ENCODE results near the gene RIBC1.
"Not testable (repeated sequence)": the region's sequence is repeated elsewhere in the genome, so short reads cannot be mapped to it uniquely, and the experiment has no call there.

Gene RIBC1

DNA sequence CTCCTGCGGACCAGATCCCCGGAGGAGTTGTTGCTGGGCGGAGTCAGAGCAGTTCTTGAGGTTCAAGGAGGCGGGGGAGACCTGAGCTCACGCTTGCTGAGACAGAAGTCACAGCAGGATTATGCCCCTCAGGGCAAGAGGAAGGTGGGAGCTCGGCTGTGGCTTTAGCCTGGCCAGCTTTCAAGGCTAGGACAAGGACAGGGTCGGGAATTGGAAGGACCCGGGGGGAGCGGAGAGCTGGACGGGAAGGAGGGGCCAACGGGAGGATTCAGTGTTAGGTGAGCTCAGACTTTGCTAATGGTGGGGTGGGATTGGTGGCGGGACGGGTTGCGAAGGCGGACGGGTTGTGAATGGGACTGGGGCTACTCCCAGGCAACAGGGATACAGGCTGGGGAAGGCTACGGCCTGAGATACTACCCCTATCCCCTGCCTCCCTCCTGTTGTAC, at the start of gene RIBC1:
Gene RIBC1 (plus strand): TSS at position 13 of the 446 bp plus-strand sequence. CDS start 3,404 bp downstream, outside the sequence.
- no peak for DNase-seq

DNA sequence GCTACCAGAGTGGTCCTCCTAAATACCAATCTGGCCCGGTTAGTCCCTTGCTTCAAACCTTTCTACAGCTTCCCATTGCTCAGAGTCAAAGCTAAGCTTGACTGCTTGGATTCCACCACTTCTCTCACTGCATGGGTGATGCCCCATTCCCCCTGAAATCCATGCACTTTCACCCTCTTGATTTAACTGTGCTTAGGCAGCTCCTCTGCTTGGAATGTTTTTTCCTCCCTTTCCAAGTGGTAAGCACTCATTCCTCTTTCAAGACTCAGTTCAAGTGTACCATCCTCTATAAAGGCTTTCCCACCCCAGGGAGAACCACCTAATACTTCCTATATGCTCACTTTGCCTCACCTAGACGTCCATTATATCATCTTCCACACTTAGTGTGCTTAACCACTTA, 49.4 kb upstream of the RIBC1 start:
- no peak for DNase-seq

DNA sequence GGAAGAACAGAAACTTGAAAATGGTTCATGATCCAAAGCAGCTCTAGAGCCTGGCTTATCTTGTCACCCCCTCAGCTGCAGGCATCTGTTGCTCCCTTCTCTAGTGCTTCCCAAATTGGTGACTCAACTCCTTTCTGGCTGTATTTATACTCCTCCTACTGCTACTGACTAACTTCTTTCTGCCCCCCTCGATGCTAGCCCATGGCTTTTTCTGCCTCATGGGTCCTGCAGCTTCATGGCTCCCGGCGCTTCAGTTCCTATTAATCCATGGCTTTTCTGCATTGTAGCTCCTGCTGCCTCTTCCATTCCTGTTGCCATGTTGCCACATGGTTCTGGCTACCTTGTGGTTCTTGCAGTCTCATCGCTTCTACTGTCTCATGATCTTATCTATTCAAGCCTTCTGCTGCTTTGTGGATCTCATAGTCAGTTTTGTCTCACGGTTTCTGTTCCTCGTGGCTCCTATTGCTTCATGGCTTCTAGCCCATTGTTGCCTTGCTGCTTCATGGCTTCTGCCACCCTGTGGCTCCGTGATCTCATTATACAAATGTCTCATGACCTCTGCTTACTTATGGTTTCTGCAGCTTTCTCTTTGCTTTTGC, 48.4 kb upstream of the RIBC1 start:
- DNase-seq = no peak

DNA sequence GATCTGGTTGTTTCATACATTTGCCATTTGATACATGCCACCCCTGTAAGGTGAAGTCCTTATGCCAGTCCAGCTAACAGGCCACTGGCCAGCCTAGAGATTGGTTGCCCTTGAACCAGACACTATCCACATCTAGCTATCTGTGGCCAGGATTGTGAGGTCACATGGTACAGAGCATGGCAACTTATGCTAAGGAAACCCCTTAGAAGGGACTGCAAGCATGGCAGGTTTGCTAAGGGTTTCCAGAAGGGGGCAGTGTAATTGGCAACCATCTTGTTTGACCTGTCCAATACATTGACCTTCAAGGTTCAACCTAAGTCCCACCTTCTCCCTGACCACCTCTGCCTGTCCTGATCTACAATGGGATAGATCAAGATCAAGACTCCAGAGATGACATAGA, 47.8 kb upstream of the RIBC1 start:
- DNase-seq = no peak

DNA sequence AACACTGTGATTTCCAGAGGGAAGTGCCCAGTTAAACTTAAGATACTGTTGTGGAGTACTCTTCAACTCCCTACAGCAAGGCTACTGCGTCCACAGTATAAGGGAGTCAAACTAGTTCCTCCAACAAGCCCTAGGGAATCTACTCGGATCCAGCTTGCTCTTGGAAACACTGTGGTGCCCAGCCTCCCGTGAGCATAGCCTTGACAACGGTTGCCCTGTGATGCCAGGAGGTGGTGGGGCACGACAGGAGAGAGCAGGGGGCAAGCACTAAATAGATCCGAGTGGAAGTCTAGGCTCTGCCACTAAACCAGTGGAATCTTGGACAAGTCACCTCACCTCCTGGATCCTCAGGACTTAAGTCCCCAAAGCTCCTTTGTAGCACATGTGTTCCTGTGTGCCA, 45.8 kb upstream of the RIBC1 start:
- no peak for DNase-seq

DNA sequence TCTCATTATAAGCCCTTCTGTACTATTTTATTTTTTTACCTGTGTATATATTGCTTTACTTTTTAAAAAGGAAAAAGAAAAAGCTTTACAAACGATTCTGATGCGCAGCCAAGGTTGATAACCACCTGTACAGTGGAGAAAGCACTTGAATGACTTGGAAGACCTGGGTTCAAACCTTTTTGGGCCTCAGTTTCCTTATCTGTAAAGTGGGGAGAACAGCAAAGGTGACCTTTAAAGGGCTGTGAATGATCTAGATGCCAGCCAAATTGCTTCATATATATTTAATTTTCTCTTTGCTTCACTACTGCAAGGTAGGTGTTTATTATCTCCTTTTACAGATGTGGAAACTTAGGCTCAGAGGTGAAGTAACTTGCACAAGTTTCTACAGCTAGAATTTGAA, 45.2 kb upstream of the RIBC1 start:
- DNase-seq = no peak

DNA sequence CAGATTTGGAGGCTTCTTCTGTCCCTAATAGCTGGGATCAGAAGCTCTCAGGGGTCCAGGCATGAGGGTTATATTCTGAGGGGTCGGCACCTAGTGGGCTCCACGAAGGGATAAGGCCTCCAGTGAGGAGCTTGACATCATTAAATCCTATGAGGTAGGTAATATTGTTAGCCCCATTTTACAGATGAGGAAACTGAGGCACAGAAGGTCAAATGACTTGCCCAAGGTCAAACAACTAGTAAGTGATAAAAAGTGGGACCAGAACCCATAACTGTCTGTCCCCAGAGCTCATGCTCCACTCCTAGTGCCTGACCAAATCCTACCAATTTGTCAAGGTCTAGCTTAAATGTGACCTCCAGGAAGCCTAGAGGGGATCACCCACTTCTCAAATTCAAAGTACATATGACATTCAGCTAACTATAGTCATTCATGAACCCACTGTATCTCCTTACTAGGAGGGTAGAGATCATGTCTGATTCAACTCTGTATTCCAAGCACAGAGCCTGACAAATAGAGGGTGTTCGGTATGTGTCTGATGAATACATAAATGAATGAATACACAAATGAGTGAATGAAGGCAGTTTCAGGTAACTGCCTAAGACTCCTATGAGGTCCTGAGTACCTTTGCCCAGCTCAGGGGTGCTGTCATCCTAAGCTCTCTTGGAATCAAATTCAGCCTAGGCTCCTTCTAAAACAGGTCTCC, 43.5 kb upstream of the RIBC1 start:
- DNase-seq = no peak

DNA sequence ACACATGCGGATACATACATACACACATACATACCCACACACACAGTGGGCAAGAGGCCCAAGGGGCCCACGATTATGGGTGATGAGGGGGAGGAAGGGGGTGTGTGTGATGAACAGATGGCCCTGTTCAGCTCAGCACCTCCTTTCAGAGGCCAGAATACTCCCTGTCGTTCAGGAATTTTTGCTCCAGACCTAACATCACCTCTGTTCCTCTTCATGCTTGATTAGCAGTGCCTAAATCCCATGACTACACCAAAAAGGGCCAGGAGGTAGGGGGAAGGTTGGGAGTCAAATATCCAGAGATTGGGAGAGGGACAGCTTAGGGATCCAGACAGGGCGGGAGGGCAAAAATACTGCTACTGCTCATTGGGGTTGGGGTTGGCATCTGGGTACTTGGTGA, 42.9 kb upstream of the RIBC1 start:
- DNase-seq = no peak

DNA sequence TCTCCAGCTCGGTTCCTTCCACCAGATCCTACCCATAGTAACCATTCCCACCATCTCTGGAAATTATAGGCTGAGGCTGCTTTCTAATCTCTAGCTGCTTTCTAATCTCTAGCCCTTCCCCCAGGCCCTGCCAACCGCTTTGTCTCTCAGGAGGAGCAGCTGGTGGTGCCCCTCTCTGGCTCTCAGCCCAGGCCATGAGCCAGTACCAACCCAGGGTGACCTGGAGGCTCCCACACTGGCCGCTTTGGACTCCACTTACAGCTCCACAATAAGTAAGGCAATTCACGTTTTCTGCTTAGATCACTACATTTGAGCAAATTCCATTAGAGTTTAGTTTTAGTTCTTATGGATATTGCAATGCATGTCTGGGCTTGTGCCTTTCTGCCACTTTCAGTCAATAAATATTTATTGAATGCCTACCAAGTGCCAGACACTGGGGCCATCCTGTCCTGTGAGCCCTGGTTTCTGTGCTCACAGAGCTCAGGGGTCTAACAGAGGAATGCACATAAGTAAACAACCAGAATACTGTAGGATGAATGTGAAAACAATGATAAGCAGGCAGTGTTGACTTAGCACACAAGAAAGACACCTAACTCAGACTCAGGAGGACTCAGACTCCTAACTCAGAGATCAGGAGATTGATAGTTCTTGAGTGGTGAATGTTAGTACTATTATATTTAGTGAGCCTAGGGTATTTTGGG, 39.1 kb upstream of the RIBC1 start:
- DNase-seq = no peak

DNA sequence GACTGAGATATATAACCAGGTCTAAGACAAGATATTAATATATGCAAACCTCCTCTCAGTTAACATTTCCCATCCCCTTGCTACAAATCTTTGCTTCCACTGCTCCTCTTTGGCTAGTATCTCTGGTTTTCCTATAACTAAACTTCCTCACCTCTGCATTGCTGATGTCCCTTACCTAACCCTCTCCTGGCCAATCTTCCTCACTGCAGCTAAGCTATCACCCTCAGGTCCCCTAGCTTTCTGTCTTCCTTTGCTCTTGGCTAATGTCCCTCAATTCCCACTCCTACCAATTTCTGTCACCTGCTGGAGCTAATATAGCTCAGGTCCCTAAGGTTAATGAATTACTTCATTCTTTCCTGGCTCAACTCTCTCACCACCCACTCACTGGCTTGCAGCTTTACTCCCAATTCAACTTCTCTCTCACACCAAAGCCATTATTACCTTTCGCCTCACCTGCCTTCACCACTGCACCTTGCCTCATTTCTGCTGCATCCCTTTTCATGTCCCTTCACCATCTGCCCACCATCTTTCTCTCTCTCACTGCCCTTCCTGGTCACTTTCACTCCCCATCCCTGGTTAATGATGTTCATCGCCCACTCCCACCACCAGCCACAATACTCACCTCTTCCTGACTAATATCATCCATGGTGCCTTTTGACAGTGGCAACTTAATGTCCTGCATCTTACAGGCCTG, 26.9 kb upstream of the RIBC1 start:
- DNase-seq = no peak

DNA sequence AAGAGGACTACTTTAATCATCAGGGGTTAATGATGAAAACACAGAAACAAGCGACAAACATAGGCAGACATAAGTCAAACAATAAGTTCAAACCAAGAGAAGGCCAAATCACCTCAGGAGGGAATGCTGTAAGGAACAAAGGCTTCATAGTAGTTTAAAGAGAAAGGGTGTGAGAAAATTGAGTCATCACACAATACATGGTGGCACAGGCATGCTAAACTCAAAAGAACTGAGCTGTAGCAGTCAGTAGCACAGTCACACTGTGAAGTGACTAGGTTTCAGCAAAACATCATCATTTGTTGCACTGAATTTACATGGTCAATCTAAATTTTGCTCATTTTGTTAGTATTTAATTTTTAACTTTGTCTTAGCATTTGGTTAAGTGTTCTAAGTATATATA, 24.5 kb upstream of the RIBC1 start:
- no peak for DNase-seq

DNA sequence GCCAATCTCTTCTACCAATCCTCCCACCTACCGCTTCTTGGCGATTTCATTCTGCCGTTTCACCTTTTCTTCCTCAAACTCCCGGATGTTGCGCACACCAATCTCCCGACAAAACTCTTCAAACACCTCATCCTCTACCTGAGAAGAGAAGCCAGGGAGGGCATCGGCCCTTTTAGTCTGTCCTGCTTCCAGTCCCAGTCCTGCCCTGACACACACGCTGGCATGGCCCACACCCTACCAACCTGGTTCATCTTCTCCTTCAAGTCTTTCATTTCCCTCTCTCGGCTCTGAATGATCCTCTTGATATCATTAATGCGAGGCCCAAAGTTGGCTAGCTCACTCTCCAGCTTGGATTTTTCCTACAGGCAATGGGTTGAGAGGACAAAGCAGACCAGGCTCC, 19.1 kb upstream of the RIBC1 start:
- no peak for DNase-seq

DNA sequence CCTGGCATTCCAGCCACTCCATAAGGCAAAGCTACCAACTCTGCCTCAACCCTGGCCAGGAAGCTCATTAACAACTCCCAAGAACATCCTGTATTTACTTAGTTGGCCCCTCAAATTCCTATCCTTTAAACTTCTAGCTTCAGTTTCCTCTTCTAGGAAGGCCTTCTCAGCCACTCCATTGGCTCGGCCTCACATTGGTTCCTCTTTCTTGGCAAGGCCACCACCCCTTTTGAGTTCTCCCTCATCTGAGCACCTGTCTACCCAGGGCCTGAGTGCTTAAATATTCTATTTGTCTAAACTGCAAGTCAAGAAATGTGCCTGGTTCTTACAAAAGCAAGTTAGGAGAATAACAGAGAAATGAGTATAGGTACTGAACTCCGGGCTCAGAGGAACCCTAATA, 10.2 kb upstream of the RIBC1 start:
- DNase-seq = no peak

DNA sequence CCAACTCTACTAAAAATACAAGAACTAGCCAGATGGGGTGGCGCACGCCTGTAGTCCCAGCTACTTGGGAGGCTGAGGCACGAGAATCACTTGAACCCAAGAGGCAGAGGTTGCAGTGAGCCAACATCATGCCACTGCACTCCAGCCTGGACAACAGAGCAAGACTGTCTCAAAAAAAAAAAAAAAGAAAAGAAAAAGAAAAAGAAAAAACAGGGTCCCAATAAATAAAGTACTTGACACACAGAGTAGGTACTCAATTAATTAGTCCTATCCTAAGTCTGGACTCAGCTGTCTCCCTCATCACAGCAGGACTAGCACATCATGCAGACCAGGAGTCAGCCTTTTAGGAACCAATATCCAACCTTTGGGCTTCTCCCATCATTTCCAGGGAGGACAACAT, 2.3 kb upstream of the RIBC1 start:
- not testable (repeated sequence) for DNase-seq

DNA sequence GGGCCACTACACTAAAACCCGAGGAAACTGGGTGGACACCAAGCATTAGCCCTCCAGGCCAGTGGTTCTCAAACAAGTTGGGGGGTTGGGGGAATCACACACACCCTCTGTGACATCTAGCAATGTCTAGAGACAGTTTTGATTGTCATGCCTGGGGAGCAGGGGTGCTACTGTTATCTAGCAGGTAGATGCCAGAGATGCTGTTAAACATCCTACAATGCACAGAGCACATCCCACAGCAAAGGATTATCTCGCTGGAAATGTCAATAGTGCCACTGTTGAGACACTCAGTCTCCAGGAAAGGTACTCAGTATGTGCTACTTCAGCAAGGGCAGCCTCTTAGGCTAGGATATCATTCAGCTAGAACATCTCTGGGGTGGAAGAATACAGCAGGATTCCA, 1.5 kb upstream of the RIBC1 start:
- DNase-seq = no peak

DNA sequence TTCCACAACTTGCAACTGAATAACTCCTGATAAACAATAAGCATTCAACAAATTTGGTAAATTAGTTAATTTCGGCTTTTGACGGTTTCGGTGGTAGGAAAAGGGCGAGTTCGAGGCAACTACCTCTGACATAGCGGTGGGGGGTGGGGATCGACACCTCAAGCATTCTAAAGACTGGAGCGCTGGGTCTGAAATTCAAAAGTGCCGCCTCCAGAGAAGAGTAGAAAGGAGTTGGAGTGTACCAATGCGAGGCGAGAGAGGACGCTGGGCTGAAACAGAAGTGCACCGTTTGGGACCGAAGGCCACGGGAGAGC, 944 bp upstream of the RIBC1 start:
- peak in 2 of 6 experiments; percentile 58 to 60 for DNase-seq

DNA sequence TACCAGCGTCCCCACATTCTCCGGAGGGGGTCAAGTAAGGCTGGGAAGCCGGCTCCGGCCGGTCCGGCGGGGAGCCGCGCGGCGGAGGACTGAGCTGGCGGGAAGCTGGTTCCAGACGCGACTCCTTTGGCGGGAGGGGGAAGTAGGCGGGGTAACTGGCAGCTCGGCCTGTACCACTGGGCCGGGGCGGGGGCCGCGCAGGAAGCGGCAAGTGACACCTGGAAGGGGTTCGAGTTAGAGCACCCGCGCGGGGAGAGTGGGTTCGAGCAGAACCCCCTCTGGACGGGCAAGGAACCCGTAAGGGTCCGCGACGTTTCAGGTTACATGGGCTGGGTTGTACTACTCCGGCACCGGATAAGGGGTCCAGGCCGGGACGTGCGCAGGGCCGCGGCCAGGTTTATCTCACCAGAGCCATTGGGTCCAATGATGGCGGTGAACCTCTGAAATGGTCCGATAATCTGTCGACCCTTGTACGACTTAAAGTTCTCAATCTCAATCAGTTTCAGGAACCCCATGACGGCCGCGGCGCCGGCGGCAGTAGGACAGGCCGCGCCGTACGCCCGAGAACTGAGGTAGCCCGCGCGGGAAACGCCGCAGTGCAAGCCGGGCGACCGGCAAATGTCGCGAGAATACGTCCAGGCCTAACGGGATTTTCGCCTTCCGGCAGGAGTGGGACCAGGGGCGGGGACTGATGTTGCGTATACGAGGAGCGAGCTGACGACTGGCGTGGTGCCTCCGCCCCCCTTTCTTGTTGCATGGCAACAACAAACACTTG, 400 bp upstream of the RIBC1 start, which contains the start of gene SMC1A:
Gene SMC1A (minus strand): TSS at position 569 of the 775 bp plus-strand sequence. CDS start 54 bp downstream, at position 515.
- DNase-seq = peak; percentile 93 to 98 (median 94)

DNA sequence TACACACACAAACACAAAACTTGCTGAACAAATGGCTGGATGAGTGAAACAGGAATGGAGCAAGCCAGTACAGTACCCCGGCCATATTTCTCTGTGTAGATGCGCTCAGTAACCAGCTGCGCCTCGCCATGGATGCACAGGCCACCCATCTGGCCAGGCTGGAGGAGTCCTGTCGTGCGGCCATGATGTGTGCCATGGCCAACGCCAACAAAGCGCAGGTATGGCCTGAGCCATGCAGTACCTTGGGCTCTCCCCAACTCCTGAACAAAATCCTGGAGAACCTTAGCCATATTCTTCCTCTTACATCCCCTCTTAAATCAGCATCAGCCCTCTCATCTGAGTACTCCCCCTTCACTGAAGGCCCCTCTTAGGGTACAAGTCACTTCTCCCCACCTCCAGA, 7.1 kb downstream of the RIBC1 start:
- DNase-seq = no peak

DNA sequence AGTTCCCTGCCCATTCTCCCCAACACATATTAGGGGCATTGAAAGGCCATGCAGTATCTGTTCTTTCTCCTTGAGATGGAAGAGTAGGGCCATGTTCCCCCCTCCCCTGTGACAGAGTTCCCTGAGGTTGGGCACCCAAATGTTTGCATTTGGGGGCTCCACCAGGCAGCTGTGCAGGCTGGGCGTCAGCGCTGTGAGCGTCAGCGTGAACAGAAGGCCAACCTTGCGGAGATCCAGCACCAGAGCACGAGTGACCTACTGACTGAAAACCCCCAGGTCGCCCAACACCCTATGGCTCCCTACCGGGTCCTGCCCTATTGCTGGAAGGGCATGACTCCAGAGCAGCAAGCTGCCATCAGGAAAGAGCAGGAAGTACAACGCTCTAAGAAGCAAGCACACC, 7.6 kb downstream of the RIBC1 start:
- DNase-seq = no peak

DNA sequence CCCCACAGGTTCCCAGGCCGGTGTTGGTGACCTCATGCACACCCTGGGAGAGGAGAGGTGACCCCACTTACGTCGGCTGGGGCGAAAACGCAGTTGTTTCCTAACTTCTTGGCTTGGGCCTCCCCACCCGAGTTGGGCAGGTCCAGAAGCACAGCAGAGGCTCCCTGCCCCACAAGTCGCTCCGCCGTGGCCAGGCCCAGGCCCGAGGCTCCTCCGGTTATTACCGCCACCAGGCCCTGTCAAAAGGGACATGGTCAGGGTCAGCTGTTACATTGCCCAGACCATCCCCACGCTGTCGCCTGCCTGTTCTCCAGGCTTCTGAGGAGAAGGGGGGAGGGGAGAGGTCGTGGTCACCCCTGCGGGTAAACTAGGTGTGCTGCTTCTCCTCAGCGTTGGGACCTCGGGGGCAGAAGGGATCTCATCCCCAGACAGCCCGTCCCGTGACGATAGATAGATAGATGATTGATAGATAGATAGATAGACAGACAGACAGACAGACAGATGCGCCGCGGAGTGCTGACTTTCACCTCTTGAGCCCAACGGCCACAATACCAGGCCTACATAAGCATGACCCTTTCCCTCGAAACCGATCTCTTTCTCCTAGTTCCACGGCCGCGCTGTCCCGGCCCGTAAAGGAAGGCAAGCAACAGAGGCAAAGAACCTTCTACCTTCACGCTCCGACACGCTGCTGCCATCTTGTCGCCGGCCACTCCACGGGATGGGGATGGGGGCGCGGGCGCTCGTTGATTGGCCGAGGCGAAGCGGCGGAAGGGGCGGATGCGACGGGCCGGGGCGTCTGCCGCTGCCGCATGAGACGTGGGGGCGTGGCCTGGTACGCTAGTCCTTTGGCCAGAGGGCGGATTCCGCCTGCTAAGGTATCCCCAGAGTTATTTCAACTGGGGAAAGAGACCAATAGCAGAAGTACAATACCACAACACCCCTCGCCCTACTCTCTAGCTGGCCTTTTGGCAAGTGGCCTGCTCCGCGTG, 11.3 kb downstream of the RIBC1 start, which contains the start of gene HSD17B10:
Gene HSD17B10 (minus strand): TSS at position 720 of the 989 bp plus-strand sequence. CDS start 25 bp downstream, at position 695.
- peak; percentile 74 to 81 (median 77) for DNase-seq

DNA sequence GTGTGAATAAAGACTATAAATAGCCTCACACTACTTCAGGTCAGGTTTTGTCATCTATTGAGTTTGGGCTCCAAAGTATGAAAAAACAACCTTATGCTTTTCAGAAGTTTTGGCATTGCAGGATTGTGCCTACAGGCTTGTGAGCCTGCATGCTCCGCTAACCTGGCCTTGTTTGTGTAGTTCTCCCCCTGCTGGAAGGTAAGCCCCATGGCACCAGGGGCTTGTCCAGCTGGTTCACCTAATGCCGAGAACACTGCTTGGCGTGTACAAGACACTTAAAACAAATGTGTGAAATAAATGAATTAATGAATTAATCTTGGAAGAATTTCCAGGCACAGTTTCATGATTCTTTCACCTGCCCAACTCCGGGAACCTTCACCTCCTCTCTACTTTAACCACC, 13.3 kb downstream of the RIBC1 start:
- DNase-seq = peak; percentile 15 to 69 (median 46)

Data from stimulated activated naive CD4-positive, alpha-beta T cell (primary cell).